Rectal smooth muscle tissue (tissue), 1 donor: Measurements from ENCODE around the gene CRTC1.
"Not testable (repeated sequence)": the region's sequence is repeated elsewhere in the genome, so short reads cannot be mapped to it uniquely, and the experiment has no call there.

Source experiments
- H3K27ac ChIP-seq: one replicate; pipeline ENCODE4 v1.7.0; 2013; ENCODE audit warnings: low read depth, low read length, inconsistent platforms
- H3K27me3 ChIP-seq: one replicate; pipeline ENCODE4 v1.7.0; 2013; ENCODE audit warnings: low read length; ENCODE audit not compliant: control insufficient read depth, insufficient read depth
- H3K36me3 ChIP-seq: one replicate; pipeline ENCODE4 v1.7.0; 2013; ENCODE audit warnings: low read length; ENCODE audit not compliant: control insufficient read depth, insufficient read depth
- H3K4me1 ChIP-seq: one replicate; pipeline ENCODE4 v1.7.0; 2013; ENCODE audit warnings: low read length; ENCODE audit not compliant: control insufficient read depth, insufficient read depth
- H3K4me3 ChIP-seq: one replicate; pipeline ENCODE4 v1.7.0; 2013; ENCODE audit warnings: low read length
- H3K9ac ChIP-seq: one replicate; pipeline ENCODE4 v1.7.0; 2013; ENCODE audit warnings: low read length

Gene CRTC1

DNA sequence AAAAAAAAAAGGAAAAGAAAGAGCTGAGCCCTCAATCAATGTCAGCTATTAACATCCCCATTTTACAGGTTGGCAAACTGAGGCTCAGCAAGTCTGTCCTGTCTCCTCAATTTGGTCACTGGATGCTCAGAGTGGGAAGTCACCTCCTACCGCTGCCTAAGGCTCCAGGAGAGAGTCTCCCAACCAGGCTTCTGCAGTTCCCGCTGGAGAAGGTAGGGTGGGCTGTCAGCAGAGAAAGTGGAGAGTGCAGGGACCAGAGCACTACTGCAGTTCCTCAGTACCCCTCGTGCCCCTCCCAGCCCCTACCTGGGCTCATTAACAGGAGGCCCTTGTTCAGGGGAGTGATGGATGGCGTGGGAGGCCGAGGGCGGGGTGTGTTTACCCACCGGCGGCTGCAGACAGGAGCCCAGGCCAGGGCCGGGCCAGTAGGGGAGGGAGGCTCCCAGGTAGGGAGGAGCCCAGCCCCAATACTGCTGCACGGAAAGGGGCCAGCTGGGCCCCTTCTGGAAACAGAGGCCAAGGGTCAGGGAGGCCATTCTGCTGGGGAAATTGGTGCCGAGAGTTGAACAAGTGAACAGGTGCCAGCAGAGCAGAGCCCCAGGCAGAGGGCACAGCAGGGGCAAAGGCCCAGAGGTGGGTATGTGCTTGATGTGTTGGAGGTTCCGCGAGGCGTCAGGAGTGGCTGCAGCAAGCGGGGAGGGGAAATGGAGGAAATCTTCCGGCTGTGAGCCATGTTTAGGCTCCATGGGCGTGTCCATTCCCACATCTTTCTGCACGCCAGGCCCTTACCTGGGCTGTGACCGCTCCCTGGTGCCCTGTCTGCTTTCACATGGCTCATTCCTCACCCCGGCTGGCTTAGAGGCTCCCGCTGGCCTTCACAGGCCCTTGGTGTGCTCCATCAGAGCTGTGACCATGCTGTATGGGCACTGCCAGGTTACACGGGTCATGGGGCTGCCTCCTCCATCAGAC lies 115.2 kb downstream of the CRTC1 start:
- peaks cover 26% of the 10 kb centered on the region for H3K27me3 ChIP-seq
- H3K36me3 ChIP-seq: no peaks in the 10 kb centered on the region
- H3K9ac ChIP-seq: no peak overlapping the region
- H3K4me3 ChIP-seq: no peak overlapping the region
- no peaks in the 10 kb centered on the region for H3K4me1 ChIP-seq
- H3K27ac ChIP-seq: no peak overlapping the region

DNA sequence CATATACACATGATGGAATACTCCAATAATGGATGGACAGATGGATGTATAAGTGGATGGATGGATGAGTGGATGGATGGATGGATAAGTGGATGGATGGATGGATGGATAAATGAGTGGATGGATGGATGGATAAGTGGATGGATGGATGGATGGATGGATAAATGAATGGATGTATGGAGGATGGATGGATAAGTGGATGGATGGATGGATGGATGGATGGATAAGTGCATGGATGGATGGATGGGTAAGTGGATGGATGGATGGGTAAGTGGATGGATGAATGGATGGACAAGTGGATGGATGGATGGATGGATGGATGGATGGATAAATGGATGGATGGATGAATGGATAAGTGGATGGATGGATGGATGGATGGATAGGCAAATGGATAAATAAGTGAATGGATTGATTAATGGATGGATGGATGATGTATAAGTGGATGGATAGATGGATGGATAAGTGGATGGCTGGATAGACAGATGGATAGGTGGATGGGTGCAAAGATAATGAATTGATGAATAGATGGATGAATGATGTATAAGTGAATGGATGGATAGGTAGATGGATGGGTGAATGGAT lies 116.0 kb downstream of the CRTC1 start:
- Histone ChIP-seq H3K4me3 (no peak overlapping the region), H3K36me3 (no peaks in the 10 kb centered on the region), H3K27me3 (peaks cover 23% of the 10 kb centered on the region), H3K4me1 (no peaks in the 10 kb centered on the region), H3K27ac (no peak overlapping the region), H3K9ac (no peak overlapping the region)

DNA sequence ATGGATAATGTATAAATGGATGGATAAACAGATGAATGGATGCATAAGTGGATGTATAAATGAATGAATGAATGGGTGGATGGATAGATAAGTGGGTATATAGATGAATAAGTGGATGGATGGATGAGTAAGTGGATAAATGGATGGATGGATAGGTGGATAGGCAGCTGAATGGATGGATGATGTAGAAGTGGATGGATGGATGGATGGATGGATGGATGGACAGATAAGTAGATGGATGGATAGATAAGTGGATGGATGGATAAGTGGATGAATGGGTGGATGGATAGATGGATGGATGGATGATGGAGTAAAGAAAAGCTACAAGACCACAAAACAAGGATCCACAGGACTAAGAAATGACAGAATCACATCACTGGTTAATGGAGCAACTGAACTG lies 116.6 kb downstream of the CRTC1 start:
- H3K4me3 ChIP-seq: no peak overlapping the region
- no peaks in the 10 kb centered on the region for H3K36me3 ChIP-seq
- no peaks in the 10 kb centered on the region for H3K4me1 ChIP-seq
- no peak overlapping the region for H3K9ac ChIP-seq
- no peak overlapping the region for H3K27ac ChIP-seq
- peaks cover 19% of the 10 kb centered on the region for H3K27me3 ChIP-seq

GRCh38 chr19:18800636-18801035 lies 117.2 kb downstream of the CRTC1 start:
- Histone ChIP-seq H3K36me3 (no peaks in the 10 kb centered on the region), H3K4me3 (no peak overlapping the region), H3K4me1 (no peaks in the 10 kb centered on the region), H3K27ac (no peak overlapping the region), H3K9ac (no peak overlapping the region), H3K27me3 (peaks cover 19% of the 10 kb centered on the region)

DNA sequence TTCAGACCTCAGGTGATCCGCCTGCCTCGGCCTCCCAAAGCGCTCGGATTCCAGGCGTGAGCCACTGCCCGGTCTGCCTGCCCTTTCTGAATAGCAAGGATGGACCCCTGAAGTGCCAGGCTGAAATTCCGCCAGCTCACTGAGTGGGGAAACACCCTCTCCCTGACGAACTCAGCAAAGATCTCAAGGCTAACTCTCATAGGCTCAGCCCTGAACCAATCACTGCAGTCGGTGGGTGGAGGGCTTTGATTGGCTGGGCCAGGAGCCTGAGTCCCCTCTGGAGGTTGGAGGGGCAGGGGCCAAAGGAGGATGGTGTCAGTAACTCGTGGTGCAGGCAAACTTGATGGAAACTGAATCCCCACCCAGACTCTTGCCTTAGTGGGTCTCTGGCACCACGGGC lies 118.9 kb downstream of the CRTC1 start:
- Histone ChIP-seq H3K36me3 (no peaks in the 10 kb centered on the region), H3K4me3 (no peak overlapping the region), H3K9ac (no peak overlapping the region), H3K27me3 (peaks cover 12% of the 10 kb centered on the region), H3K4me1 (no peaks in the 10 kb centered on the region), H3K27ac (no peak overlapping the region)

DNA sequence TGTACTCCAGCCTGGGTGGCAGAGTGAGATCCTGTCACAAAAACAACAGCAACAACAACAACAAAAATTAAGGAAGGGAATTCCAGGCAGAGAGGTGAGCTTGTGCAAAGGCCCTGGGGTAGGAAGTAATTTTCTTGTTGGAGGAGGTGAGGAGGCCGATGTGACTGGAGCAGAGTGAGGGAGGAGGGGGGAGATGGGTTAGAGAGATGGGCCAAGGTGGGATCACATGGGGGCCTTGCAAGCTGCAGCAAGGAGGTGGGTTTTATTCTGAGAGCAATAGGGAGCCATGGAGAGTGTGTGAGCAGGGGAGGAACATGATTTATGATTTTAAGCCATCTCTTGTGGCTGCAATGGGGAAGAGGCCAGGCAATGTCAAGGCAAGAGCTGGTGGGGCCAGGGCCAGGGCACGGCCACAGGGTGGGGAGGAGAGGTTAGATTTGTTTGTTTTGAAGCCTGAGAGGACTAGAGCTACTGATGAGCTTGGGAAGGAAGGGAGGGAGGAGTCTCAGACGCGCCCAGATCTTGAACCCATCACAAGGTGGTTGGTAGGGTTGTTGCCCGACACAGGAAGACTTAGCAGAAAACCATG lies 120.2 kb downstream of the CRTC1 start:
- Histone ChIP-seq H3K27me3 (peaks cover 6% of the 10 kb centered on the region), H3K27ac (no peak overlapping the region), H3K4me1 (no peaks in the 10 kb centered on the region), H3K36me3 (no peaks in the 10 kb centered on the region), H3K4me3 (no peak overlapping the region), H3K9ac (no peak overlapping the region)

- Histone ChIP-seq H3K27me3 (peaks cover under 1% of the 10 kb centered on the region), H3K27ac (no peak overlapping the region)
Measured at GRCh38 chr19:18804139-18804601, 120.7 kb downstream of the CRTC1 start.

DNA sequence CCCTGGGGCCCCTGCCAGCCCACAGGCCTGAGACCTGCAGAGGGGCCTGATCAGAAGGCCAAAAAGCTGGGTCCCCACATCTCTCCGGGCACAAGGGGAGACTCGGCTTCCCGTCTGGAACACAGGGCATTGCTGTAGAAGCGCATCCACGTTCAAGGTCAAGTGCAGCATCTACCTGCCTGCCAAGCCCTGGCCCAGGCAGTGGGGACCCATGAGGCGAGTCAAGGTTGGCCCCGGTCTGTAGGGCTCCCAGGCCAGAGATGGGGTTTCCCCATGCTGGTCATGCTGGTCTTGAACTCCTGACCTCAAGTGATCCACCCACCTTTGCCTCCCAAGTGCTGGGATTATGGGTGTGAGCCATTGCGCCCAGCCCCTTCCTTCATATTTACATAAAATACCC lies 121.2 kb downstream of the CRTC1 start:
- Histone ChIP-seq H3K36me3 (no peaks in the 10 kb centered on the region), H3K27me3 (no peaks in the 10 kb centered on the region)

More at GRCh38 chr19:18804139-18804601, 120.7 kb downstream of the CRTC1 start:
- no peak overlapping the region for H3K4me3 ChIP-seq
- no peaks in the 10 kb centered on the region for H3K36me3 ChIP-seq
- no peak overlapping the region for H3K9ac ChIP-seq
- H3K4me1 ChIP-seq: no peaks in the 10 kb centered on the region

GRCh38 chr19:18807861-18808331 lies 124.4 kb downstream of the CRTC1 start:
- no peaks in the 10 kb centered on the region for H3K4me1 ChIP-seq
- H3K4me3 ChIP-seq: no peak overlapping the region
- no peaks in the 10 kb centered on the region for H3K36me3 ChIP-seq
- H3K27ac ChIP-seq: no peak overlapping the region
- no peaks in the 10 kb centered on the region for H3K27me3 ChIP-seq
- no peak overlapping the region for H3K9ac ChIP-seq

More for the DNA sequence above, 121.2 kb downstream of the CRTC1 start:
- Histone ChIP-seq H3K4me1 (no peaks in the 10 kb centered on the region), H3K9ac (no peak overlapping the region), H3K4me3 (no peak overlapping the region), H3K27ac (no peak overlapping the region)

GRCh38 chr19:18809149-18809868 lies 125.8 kb downstream of the CRTC1 start:
- H3K36me3 ChIP-seq: no peaks in the 10 kb centered on the region
- no peak overlapping the region for H3K27ac ChIP-seq
- no peaks in the 10 kb centered on the region for H3K4me1 ChIP-seq
- no peak overlapping the region for H3K9ac ChIP-seq
- no peaks in the 10 kb centered on the region for H3K27me3 ChIP-seq
- no peak overlapping the region for H3K4me3 ChIP-seq

DNA sequence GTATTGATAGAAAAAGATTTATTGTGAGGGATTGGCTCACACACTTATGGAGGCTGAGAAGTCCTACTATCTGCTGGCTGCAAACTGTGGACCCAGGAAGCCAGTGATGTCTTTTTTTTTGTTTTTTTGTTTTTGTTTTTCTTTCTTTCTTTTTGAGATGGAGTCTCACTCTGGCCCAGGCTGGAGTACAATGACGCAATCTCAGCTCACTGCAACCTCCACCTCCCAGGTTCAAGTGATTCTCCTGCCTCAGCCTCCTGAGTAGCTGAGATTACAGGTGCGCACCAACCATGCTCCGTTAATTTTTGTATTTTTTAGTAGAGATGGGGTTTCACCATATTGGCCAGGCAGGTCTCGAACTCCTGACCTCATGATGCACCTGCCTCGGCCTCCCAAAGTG lies 128.2 kb downstream of the CRTC1 start:
- not testable (repeated sequence) for H3K9ac ChIP-seq, H3K4me3 ChIP-seq, H3K27ac ChIP-seq, H3K36me3 ChIP-seq, H3K27me3 ChIP-seq, H3K4me1 ChIP-seq

GRCh38 chr19:18814063-18814462 lies 130.6 kb downstream of the CRTC1 start:
- no peaks in the 10 kb centered on the region for H3K27me3 ChIP-seq
- H3K36me3 ChIP-seq: no peaks in the 10 kb centered on the region
- H3K4me3 ChIP-seq: no peak overlapping the region
- no peak overlapping the region for H3K27ac ChIP-seq
- no peaks in the 10 kb centered on the region for H3K4me1 ChIP-seq
- H3K9ac ChIP-seq: no peak overlapping the region
